ENCODE data around the gene IGF2BP2. TPM values are rescaled to one million over a fixed set of nuclear protein-coding genes. Genes with fewer than 3 reads are reported as not detected.

The IGF2BP2 gene
- total and polyA plus RNA-seq, 9 of the 15 experiments (the other 6 are each of a cell fraction or from before 2014, with no cell fraction given) = 3.2 to 59.6 (median 30.5) TPM

DNA sequence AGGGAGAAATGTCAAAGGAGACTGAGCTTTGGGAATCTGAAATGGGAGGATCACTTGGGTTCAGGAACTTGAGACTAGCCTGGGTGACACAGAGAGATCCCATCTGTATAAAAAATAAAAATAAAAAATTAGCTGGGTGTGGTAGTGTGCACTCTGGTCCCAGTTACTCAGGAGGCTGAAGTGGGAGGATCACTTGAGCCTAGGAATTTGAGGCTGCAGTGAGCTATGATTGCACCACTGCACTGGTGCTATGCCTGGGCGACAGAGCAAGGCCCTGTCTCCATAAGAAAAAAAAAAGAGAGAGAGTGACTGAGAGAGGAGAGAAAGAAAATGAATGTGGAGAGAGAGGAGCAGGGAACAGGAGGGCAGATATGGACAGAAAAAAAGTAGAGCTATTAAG is 165.9 kb downstream of the IGF2BP2 start:
- H3K4me1 ChIP-seq (replicated peaks in 1 of 2; ENCODE audit: control insufficient read depth in 2 of 2, insufficient read depth in 2 of 2, low read length in 2 of 2) = peaks cover 2 to 7% of the 10 kb centered on the region in 2 experiments; a peak in 4 of 5 replicates
- intact Hi-C loops (cut with micrococcal nuclease) (no loop called here), in situ Hi-C loops (cut with MboI) (no loop called here)
- ChIA-PET POLR2A (interaction anchor here (0.7 to 3.1 kb wide), 3 partner anchors 13 to 254 kb away, joined by 3 to 24 read pairs (median 4); no protein-coding TSS in a partner anchor), CTCF (ENCODE audit: low intra/inter-chr PET ratio) (no interaction called here)
- DNase-seq (ENCODE audit: extremely low read depth in 1 of 4, low spot score in 3 of 4) (no peak), ATAC-seq (no peak), FAIRE-seq (no peak)
- peaks cover 4% of the 10 kb centered on the region for H3K9me1 ChIP-seq (ENCODE audit: control insufficient read depth, insufficient read depth, low read length)
- H3K27me3 ChIP-seq (ENCODE audit: control insufficient read depth in 2 of 2, insufficient read depth in 2 of 2, low read length in 2 of 2) = no peaks in the 10 kb centered on the region
- H3K27ac ChIP-seq (ENCODE audit: extremely low read depth, low read depth, low read length) = no peak overlapping the region
- H3K4me2 ChIP-seq (ENCODE audit: insufficient read depth, low read length) = no peak overlapping the region
- peaks cover 49% of the 10 kb centered on the region for H3K36me3 ChIP-seq (ENCODE audit: control insufficient read depth, insufficient read depth, low read length)
- no peak overlapping the region for H3K9ac ChIP-seq (ENCODE audit: insufficient read depth in 1 of 2, low read depth in 2 of 2, low read length in 2 of 2)
- TF ChIP-seq KLF10 (CRISPR knock-in tag; IDR thresholded peaks at IDR 0.05) = no peak
- TF ChIP-seq ZNF124 (CRISPR knock-in tag; IDR thresholded peaks at IDR 0.05) = no peak
- no peak for TF ChIP-seq RNF2 (IDR thresholded peaks at IDR 0.05)
- no peak for TF ChIP-seq TEAD4 (IDR thresholded peaks at IDR 0.05; ENCODE audit: low read length)
- TF ChIP-seq TEAD4 (CRISPR knock-in tag; IDR thresholded peaks at IDR 0.05; ENCODE audit: borderline replicate concordance) = no peak
- no peak for TF ChIP-seq POLR3G (IDR thresholded peaks at IDR 0.05; ENCODE audit: extremely low read depth, insufficient read length, insufficient replicate concordance)
- no peak for TF ChIP-seq BHLHE40 (IDR thresholded peaks at IDR 0.05; ENCODE audit: low read length)
- TF ChIP-seq DIDO1 (tag; IDR thresholded peaks at IDR 0.05; ENCODE audit: low read depth) = no peak
- TF ChIP-seq ZNF134 (CRISPR knock-in tag; conservative IDR thresholded peaks at IDR 0.05) = no peak
- TF ChIP-seq XRCC3 (IDR thresholded peaks at IDR 0.05) = no peak
- no peak for TF ChIP-seq NFIX (CRISPR knock-in tag; IDR thresholded peaks at IDR 0.05; ENCODE audit: low read depth)
- TF ChIP-seq, protein P1, sequence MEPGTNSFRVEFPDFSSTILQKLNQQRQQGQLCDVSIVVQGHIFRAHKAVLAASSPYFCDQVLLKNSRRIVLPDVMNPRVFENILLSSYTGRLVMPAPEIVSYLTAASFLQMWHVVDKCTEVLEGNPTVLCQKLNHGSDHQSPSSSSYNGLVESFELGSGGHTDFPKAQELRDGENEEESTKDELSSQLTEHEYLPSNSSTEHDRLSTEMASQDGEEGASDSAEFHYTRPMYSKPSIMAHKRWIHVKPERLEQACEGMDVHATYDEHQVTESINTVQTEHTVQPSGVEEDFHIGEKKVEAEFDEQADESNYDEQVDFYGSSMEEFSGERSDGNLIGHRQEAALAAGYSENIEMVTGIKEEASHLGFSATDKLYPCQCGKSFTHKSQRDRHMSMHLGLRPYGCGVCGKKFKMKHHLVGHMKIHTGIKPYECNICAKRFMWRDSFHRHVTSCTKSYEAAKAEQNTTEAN (CRISPR knock-in tag; IDR thresholded peaks at IDR 0.05) = no peak
- TF ChIP-seq, protein P2, sequence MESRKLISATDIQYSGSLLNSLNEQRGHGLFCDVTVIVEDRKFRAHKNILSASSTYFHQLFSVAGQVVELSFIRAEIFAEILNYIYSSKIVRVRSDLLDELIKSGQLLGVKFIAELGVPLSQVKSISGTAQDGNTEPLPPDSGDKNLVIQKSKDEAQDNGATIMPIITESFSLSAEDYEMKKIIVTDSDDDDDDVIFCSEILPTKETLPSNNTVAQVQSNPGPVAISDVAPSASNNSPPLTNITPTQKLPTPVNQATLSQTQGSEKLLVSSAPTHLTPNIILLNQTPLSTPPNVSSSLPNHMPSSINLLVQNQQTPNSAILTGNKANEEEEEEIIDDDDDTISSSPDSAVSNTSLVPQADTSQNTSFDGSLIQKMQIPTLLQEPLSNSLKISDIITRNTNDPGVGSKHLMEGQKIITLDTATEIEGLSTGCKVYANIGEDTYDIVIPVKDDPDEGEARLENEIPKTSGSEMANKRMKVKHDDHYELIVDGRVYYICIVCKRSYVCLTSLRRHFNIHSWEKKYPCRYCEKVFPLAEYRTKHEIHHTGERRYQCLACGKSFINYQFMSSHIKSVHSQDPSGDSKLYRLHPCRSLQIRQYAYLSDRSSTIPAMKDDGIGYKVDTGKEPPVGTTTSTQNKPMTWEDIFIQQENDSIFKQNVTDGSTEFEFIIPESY (CRISPR knock-in tag; IDR thresholded peaks at IDR 0.05) = no peak
- no peak for TF ChIP-seq TBP (optimal IDR thresholded peaks at IDR 0.05; ENCODE audit: low read depth, low read length)
- no peak for TF ChIP-seq FOS (IDR thresholded peaks at IDR 0.05; ENCODE audit: extremely low read depth, insufficient read length)
- no peak for TF ChIP-seq E2F3 (CRISPR knock-in tag; IDR thresholded peaks at IDR 0.05)
- no peak for TF ChIP-seq RFX7 (CRISPR knock-in tag; IDR thresholded peaks at IDR 0.05)
- TF ChIP-seq, protein P3, sequence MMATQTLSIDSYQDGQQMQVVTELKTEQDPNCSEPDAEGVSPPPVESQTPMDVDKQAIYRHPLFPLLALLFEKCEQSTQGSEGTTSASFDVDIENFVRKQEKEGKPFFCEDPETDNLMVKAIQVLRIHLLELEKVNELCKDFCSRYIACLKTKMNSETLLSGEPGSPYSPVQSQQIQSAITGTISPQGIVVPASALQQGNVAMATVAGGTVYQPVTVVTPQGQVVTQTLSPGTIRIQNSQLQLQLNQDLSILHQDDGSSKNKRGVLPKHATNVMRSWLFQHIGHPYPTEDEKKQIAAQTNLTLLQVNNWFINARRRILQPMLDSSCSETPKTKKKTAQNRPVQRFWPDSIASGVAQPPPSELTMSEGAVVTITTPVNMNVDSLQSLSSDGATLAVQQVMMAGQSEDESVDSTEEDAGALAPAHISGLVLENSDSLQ (IDR thresholded peaks at IDR 0.05) = no peak
- no peak for TF ChIP-seq FOXK2 (conservative IDR thresholded peaks at IDR 0.05 in 1 of 2, IDR thresholded peaks at IDR 0.05 in 1 of 2; ENCODE audit: low read depth in 2 of 2)
- TF ChIP-seq SNRNP70 (optimal IDR thresholded peaks at IDR 0.05; ENCODE audit: low read depth, low read length) = no peak
- no peak for TF ChIP-seq ZNF785 (CRISPR knock-in tag; IDR thresholded peaks at IDR 0.05)
- no peaks in the 10 kb centered on the region for H3K79me2 ChIP-seq (ENCODE audit: control insufficient read depth, insufficient read depth, low read length)
- 0 out of 2 replicates have a peak, but pooled peaks cover 4% of the 10 kb centered on the region for H4K20me1 ChIP-seq (replicated peaks; ENCODE audit: control insufficient read depth, insufficient read depth, low read length)
- 86% methylated on average over 1 of the region's 1 CpG for WGBS (ENCODE audit: insufficient coverage, low coverage, missing lambda C conversion rate)
- H3K9me3 ChIP-seq (replicated peaks; ENCODE audit: control insufficient read depth, insufficient read depth, low read depth, low read length) = peaks cover under 1% of the 10 kb centered on the region; the same call in 1 of the 2 replicates
- BruUV-seq (replicated peaks) = no TSS peak
- no peak overlapping the region for H3K4me3 ChIP-seq
- no peak overlapping the region for H2AFZ ChIP-seq (ENCODE audit: low read depth, low read length)
